Iris pigment epithelial cell (primary cell): Measurements from ENCODE around the gene MEF2A.
A peak's percentile ranks its signal among the peaks of the same experiment; 100 is the strongest.

Source experiments
- DNase-seq: peaks from one replicate; pipeline ENCODE4 v3.0.0-alpha.2; 2011; ENCODE audit warnings: low read depth

Gene MEF2A

GRCh38 chr15:99564221-99565048 is 1.3 kb upstream of the MEF2A start:
- DNase-seq = peak; percentile 41

GRCh38 chr15:99565049-99565298 is 810 bp upstream of the MEF2A start:
- no peak for DNase-seq

DNA sequence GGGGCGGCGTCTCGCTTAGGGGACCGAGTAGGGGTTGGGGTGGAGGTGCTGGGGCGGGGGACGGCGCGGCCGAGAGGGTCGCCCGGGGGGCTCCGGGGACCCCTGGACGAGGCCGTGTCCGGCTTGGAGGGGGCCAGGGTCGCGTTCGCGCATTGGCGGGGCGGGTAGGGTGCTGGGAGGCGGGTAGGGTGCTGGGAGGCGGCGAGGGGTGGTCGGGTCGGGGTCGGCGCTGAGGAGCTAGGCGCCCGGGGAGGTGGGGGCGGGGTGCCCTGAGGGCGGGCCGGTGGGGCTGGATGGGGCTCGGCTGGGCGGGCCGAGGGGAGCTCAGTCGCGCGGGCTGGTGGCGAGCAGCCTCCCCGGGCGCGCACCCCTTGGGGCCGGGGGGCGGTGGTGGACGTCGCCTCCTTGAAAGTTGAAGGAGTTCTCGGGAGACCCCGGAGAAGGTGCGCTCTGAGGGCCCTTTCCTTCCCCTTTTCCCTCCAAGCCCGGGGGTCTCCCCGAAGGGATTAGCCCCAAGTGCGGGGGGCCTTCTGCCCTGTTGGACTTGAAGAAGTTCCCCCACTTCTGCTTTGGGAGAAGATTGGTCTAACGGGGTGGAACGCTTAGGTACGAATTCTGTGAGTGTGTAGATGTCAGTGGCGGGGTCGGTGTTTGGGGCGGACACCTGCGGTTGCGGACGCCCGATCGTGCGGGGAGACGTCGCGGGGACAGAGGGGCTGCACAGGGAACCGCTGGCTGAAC is 543 bp downstream of the MEF2A start:
- DNase-seq = peak; percentile 11

GRCh38 chr15:99568625-99569352 is 3.0 kb downstream of the MEF2A start:
- DNase-seq = peak; percentile 29

DNA sequence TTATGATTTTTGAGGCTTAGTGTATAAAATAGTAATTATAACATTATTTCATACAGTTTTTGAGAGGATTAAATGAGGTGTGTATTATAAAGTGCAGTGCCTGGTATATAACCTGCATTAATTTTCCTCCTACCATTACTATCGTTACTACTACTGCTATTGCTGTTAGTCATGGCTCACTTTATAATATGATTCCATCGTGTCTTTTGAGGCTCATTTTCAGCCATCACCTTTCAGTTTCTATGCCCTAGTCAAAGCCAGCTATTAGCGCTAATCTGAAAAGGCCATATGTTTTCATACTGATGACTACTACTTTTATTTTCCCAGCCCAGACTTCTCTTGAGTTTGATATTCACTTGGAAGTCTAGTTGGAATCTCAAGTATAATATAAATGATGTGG is 5.5 kb downstream of the MEF2A start:
- DNase-seq = no peak

GRCh38 chr15:99574048-99574447 is 8.3 kb downstream of the MEF2A start:
- DNase-seq = no peak

- DNase-seq = no peak
Measured at GRCh38 chr15:99574502-99574901, 8.7 kb downstream of the MEF2A start.

- peak; percentile 46 for DNase-seq
Measured at GRCh38 chr15:99578809-99579208, 13.0 kb downstream of the MEF2A start.

DNA sequence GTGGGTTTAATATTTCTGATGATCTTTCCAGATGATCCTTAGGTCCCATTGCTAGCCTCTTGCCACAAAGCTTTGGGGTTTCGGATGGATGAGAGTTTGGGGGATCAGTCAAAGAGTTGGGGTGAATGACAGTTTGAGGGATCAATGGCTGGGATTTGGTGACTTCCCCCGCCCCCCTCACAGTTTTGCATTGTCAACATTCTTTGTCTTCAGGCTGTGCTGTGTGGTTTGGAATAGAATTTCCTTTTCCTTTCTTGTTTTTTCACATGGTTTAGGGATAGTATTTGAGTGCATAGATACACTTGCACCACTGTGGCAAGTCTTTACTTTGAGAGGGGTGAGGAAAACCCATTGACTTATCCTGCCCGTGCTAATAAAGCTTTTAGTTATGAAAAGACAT is 14.3 kb downstream of the MEF2A start:
- no peak for DNase-seq

GRCh38 chr15:99582508-99582960 is 16.8 kb downstream of the MEF2A start:
- DNase-seq = no peak

DNA sequence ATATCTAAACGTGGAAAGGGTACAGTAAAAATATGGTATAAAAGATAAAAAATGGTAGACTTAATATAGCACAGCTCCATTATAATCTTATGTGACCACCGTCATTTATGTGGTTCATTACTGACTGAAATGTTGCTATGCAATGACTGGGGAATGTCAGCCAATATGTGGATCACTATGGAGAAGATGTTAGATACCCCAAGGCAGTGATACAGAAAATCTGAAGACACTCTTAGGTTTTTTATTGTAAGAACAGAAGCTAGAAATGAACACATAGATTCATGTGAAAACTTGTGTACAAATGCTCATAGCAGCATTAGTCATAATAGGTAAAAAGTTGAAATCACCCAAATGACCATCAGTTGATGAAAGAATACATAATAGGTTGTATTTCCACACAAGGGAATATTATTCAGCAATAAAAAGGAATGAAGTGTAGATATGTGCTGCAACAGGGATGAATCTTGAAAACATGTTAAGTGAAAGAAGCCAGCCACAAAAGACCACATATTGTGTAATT is 18.4 kb downstream of the MEF2A start:
- no peak for DNase-seq

DNA sequence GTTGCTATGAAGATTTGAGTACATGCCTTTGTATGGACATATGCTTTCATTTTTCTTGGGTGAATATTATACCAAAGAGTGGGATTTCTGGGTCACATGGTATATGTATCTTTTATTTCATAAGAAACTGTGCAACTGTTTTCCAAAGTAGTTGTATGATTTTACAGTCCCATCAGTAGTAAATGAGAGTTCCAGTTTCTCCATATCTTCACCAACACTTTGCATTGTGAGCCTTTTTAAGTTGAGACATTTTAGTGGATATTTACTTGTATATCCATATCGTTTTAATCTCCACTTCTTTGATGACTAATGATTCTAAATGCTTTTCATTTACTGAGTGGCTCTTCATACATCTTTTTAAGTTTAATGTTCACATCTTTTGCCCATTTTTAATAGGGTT is 20.3 kb downstream of the MEF2A start:
- DNase-seq = no peak

DNA sequence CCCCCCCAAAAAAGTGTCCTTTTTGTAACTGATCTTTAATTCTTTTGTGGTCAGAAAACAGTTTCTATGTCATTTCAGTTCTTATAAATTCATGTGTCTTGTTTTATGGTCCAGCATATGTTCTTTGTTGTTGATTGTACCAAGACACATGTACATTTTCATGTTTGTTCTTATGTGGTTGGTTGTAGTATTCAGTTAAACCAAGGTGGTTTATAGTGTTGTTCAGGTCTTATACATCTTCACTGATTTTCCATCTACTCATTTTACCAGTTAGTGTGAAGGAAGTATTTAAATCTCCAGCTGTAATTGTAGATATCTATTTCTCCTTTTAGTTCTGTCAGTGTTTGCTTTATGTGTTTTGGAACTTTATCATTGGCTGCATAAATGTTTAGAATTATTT is 24.0 kb downstream of the MEF2A start:
- DNase-seq = no peak

- no peak for DNase-seq
Measured at GRCh38 chr15:99590913-99591646, 25.3 kb downstream of the MEF2A start.

DNA sequence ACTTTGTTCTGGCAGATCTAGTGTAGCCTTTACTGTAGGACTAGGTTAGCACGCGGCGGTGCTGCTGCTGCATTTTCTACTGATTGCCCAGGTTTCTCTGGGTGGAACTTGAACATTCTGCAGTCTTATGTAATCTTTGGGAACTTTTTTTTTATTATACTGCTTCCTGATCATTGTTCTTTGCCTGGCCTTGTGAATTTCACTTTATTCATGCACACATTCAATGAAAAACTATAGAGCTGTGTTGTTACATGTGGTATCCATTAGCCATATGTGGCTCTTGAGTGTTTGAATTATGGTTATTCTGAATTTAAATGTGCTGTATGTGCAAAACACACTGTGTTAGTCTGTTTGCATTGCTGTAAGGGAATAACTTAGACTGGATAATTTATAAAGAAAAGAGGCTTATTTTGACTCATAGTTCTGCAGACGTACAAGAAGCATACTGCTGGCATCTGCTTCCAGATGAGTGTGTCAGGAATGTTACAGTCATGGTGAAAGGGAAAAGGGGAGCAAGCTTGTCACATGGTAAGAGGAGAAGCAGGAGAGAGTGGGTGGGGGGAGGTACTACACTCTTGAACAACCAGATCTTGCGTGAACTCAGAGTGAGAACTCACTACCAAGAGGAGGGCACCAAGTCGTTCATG is 26.5 kb downstream of the MEF2A start:
- DNase-seq = peak; percentile 73

- no peak for DNase-seq
Measured at GRCh38 chr15:99593070-99593469, 27.3 kb downstream of the MEF2A start.

GRCh38 chr15:99594916-99595315 is 29.1 kb downstream of the MEF2A start:
- no peak for DNase-seq

GRCh38 chr15:99598296-99598695 is 32.5 kb downstream of the MEF2A start:
- no peak for DNase-seq

GRCh38 chr15:99603828-99604227 is 38.0 kb downstream of the MEF2A start:
- DNase-seq = no peak

DNA sequence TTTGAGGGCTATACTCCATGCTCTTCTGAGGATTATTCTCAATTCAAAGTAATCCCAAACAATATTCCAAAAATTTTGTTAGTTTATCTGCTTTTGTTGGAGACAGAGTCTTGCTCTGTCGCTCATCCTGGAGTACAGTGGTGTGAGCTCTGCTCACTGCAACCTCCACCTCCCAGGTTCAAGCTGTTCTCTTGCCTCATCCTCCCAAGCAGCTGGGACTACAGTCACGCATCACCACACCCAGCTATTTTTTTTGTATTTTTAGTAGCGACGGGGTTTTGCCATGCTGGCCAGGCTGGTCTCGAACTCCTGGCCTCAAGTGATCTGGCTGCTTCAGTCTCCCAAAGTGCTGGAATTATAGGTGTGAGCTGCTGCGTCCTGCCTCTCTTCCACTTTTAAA is 39.1 kb downstream of the MEF2A start:
- DNase-seq = no peak

DNA sequence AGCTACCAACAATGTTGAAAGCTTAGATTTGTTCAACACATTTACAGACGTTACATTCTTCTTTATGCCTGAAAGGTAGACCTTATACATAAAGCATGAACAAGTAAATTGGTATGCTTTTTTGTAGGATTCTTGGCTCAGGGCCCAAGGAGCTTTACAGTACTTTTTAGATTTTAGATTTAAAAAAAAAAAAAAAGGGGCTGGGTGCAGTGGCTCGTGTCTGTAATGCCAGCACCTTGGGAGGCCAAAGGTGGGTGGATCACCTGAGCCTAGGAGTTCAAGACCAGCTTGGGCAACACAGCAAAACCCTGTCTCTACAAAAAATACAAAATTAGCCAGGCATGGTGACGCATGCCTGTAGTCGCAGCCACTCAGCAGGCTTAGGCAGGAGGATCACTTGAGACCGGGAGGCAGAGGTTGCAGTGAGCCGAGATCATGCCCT is 39.7 kb downstream of the MEF2A start:
- DNase-seq = peak; percentile 30
